Activated CD4-positive, alpha-beta T cell treated with anti-CD3 and anti-CD28 coated beads, Interleukin-2, amount 50 U/mL, for 24 hours (primary cell): ENCODE measurements around the gene TINAG.

ENCODE experiments used
- DNase-seq, 2 donors: peaks; one replicate each; pipeline ENCODE4 v3.0.0-alpha.2; 2020; ENCODE audit warnings: low read depth in 1 of 2, low spot score in 1 of 2

Gene TINAG

DNA sequence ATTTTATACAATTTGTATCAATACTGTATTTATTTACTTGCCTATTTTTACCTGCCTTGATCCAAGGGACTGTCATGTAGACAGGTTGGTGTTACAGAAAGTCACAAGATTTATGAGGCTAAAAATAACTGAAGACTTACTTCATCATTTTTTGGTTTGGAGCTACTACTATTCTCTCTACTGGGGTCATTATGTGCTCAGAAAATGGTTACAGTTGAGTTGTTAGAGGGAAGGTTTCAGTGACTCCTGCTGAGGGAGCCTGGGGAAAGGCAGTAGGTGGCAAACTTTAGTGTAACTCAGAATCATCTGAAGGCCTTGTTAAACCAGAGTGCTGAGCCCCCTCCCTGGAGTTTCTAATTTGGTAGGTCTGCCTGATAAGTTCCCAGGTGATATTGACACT, 118.8 kb downstream of the TINAG start:
- no peak for DNase-seq

DNA sequence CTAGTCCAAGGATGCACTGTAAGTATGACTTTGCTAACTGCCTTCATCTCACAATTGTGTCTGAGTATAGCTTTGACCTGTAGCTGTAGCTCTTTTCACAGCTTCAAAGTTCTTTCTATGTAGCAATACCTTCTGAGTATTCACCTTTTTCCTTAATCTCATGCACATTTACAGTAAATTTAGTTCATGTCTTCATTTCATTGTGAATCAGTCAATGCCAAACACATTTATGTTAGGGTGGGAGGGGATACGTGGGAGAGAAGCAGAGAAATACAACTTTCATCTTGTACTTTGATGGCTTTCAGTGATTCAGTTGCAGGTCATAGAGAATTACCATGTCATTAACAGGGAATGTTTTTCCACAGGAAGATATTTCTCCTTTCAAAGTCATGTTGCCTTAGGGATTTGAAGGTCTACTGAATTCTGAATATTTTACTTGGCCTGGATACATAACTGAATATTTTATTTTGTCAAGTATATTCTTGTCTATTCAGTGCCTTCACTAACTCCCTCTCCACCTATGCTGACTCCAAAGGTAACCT, 119.2 kb downstream of the TINAG start:
- no peak for DNase-seq

DNA sequence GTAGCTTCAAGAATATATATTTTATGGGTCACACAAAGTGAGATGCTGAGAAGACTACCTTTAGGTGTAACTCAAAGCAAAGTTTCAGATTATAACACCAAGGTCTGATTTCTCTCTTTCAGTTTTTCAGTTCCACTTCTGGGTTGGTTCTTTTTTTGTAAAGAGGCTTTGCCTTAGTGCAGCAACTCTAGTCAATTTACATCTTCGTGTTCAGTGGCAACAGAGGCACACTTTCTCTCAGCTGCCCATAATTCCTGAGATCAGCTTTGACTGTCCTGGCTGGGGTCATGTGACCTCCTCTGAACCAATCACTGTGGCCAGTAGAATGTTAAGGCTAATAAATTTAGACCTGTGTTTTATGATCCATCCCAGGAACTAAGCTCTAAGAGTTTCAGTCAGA, 120.2 kb downstream of the TINAG start:
- DNase-seq = no peak

DNA sequence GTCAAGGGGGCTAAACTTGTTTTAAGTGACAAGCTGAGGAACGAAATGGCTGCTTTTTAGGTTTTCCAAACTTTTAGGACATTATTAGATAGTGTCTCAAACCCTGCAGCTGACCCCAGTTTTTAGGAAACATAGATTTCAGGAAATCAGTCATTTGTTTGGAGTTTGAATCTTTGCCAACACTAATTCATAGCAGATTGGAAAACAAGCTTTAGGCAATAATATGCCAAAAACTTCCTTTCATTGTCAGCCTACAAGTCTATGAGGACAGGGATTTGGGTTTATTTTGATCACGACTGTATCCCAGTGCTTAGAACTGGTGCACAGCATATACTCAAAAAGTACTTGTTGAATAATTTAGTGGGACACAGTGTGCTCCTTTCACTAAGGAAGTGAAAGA, 123.2 kb downstream of the TINAG start:
- DNase-seq = no peak
